ENCODE measurements around the gene DRAM2.

GRCh38 chr1:111142356-111142975 lies 2.6 kb upstream of the DRAM2 start:
- no peak for TF ChIP-seq CTCF (IDR thresholded peaks at IDR 0.05)
- no peak for TF ChIP-seq POLR2A (IDR thresholded peaks at IDR 0.05)
